Caco-2 (cell line): ENCODE results near the gene ST3GAL3. TPM values are rescaled to one million over a fixed set of nuclear protein-coding genes. Genes with fewer than 3 reads are reported as not detected.

Experiments
- BruUV-seq: library from RNA; stranded (reverse); fragments of 400-500 nt; replicated peaks from 2 replicates; lab custom pipeline; 2021; lab: Mats Ljungman, UMichigan
- CTCF ChIA-PET: fragments of 300-600 bp; sonication (Branson Sonifier 250); formaldehyde crosslinking; loops from one replicate; lab custom pipeline; 2022; ENCODE audit warnings: antibody characterized with exemption; lab: Charles Lee
- POLR2A ChIA-PET: fragments of 300-600 bp; sonication (Branson Sonifier 250); formaldehyde crosslinking; loops from one replicate; lab custom pipeline; 2022; ENCODE audit warnings: antibody characterized with exemption; lab: Charles Lee
- DNase-seq, 2 experiments: peaks; one replicate each; pipeline versions ENCODE4 v3.0.0 to v3.0.0-alpha.2; 2020 to 2022
- H3K27me3 ChIP-seq: replicated peaks from 2 replicates; pipeline ENCODE4 v1.6.0; 2011; ENCODE audit warnings: low read length; ENCODE audit not compliant: control insufficient read depth, insufficient read depth
- H3K36me3 ChIP-seq: 2 replicates; pipeline ENCODE4 v1.5.1; 2011; ENCODE audit warnings: low read length; ENCODE audit not compliant: control insufficient read depth, insufficient read depth
- H3K4me1 ChIP-seq: fragments of 250-450 bp; sonication (Bioruptor Pico); 2 replicates; pipeline ENCODE4 v1.5.1; 2020; ENCODE audit warnings: mild to moderate bottlenecking
- H3K4me3 ChIP-seq: 2 replicates; pipeline ENCODE4 v1.5.1; 2011; ENCODE audit warnings: low read depth, mild to moderate bottlenecking, control low read depth, low read length
- H3K9me3 ChIP-seq: fragments of 250-450 bp; sonication (Bioruptor Pico); 2 replicates; pipeline ENCODE4 v1.5.1; 2020; ENCODE audit warnings: mild to moderate bottlenecking, moderate library complexity
- H3K27ac Mint-ChIP-seq: one replicate; pipeline ENCODE4 v1.8.0; 2022; ENCODE audit warnings: mixed read lengths; ENCODE audit not compliant: unreplicated experiment
- H3K27me3 Mint-ChIP-seq: one replicate; pipeline ENCODE4 v1.8.0; 2022; ENCODE audit warnings: mixed read lengths; ENCODE audit not compliant: insufficient read depth, unreplicated experiment
- H3K36me3 Mint-ChIP-seq: one replicate; pipeline ENCODE4 v1.8.0; 2022; ENCODE audit warnings: mild to moderate bottlenecking, mixed read lengths; ENCODE audit not compliant: insufficient read depth, unreplicated experiment
- H3K4me1 Mint-ChIP-seq: one replicate; pipeline ENCODE4 v1.8.0; 2022; ENCODE audit warnings: low read depth, mixed read lengths; ENCODE audit not compliant: unreplicated experiment
- H3K4me3 Mint-ChIP-seq: one replicate; pipeline ENCODE4 v1.8.0; 2022; ENCODE audit warnings: mild to moderate bottlenecking, moderate library complexity, mixed read lengths; ENCODE audit not compliant: unreplicated experiment
- H3K9me3 Mint-ChIP-seq: one replicate; pipeline ENCODE4 v1.8.0; 2022; ENCODE audit warnings: mixed read lengths; ENCODE audit not compliant: unreplicated experiment
- intact Hi-C: fragments of 100-400 bp; cut with micrococcal nuclease; formaldehyde crosslinking; loops from one replicate; pipeline ENCODE4 v1.10.0; 2022; ENCODE audit not compliant: unreplicated experiment
- total RNA-seq: library from RNA; stranded (reverse); gene quantifications from 2 replicates; pipeline ENCODE4 v1.2.3, GENCODE V29; 2022
- TF ChIP-seq, protein P1 (sequence below), 2 experiments: fragments of 200-600 bp in 1 of 2; IDR thresholded peaks; 1 replicate in 1 of 2; 2 replicates in 1 of 2; pipeline versions ENCODE4 v1.5.1 to v1.8.0; 2011 to 2022; ENCODE audit warnings: antibody characterized with exemption in 1 of 2, control low read depth in 1 of 2, inconsistent platforms in 1 of 2, low read depth in 1 of 2, low read length in 1 of 2, mild to moderate bottlenecking in 1 of 2, moderate library complexity in 1 of 2; ENCODE audit not compliant: insufficient read depth in 1 of 2, severe bottlenecking in 1 of 2, unreplicated experiment in 1 of 2

ST3GAL3 gene
- total RNA-seq, 1 experiment from 2014 or later = 5.6 TPM

DNA sequence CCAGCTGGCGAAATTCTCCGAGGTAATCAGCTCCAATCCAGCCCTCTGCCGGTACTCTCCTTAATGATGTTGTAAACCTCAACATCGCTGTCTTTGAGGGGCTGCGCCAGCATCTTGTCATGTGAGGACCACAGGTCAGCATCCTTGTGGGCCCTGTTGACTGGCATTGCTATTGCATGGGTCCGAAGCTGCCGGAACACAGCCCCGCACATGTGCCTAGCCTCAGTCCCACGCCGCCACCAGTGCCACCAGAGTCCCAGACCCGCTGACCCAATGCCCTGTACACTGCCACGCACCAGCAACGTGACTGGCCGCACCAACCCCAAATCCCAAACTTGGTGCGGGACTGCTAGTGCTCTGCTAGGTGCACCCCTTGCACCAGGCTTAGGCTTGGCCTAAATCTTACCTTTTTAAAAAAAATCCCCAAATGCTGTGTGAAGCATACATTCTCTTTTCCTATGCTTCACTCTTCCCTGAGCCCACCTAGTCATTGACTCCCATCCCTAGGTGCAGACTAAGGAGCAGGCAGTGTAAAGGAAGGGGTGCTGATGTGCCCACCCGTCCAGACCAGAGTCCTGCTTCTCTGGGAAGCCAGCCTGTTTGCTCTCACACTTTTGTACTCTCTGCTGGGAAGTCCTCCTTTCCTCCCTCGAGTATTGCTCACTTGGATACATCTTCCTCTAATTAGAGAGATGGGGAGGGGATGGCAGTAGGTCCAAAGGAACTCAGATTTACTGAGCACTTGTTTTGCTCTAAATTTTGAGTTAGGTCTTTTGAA is 144.4 kb downstream of the ST3GAL3 start:
- Mint-ChIP-seq H3K36me3 (no peaks in the 10 kb centered on the region), H3K9me3 (no peaks in the 10 kb centered on the region), H3K27ac (no peak overlapping the region), H3K27me3 (no peaks in the 10 kb centered on the region), H3K4me3 (no peak overlapping the region), H3K4me1 (no peaks in the 10 kb centered on the region)
- Histone ChIP-seq H3K27me3 (no peaks in the 10 kb centered on the region), H3K4me3 (no peak overlapping the region), H3K36me3 (no peaks in the 10 kb centered on the region), H3K9me3 (no peaks in the 10 kb centered on the region), H3K4me1 (no peaks in the 10 kb centered on the region)
- CTCF ChIA-PET = no interaction called here
- no TSS peak for BruUV-seq
- TF ChIP-seq, protein P1, sequence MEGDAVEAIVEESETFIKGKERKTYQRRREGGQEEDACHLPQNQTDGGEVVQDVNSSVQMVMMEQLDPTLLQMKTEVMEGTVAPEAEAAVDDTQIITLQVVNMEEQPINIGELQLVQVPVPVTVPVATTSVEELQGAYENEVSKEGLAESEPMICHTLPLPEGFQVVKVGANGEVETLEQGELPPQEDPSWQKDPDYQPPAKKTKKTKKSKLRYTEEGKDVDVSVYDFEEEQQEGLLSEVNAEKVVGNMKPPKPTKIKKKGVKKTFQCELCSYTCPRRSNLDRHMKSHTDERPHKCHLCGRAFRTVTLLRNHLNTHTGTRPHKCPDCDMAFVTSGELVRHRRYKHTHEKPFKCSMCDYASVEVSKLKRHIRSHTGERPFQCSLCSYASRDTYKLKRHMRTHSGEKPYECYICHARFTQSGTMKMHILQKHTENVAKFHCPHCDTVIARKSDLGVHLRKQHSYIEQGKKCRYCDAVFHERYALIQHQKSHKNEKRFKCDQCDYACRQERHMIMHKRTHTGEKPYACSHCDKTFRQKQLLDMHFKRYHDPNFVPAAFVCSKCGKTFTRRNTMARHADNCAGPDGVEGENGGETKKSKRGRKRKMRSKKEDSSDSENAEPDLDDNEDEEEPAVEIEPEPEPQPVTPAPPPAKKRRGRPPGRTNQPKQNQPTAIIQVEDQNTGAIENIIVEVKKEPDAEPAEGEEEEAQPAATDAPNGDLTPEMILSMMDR (IDR thresholded peaks at IDR 0.05; ENCODE audit: insufficient read depth in 1 of 2, low read depth in 1 of 2, low read length in 1 of 2, severe bottlenecking in 1 of 2, unreplicated experiment in 1 of 2) = no peak
- POLR2A ChIA-PET = no interaction called here
- intact Hi-C loops = no loop called here
- no peak for DNase-seq

DNA sequence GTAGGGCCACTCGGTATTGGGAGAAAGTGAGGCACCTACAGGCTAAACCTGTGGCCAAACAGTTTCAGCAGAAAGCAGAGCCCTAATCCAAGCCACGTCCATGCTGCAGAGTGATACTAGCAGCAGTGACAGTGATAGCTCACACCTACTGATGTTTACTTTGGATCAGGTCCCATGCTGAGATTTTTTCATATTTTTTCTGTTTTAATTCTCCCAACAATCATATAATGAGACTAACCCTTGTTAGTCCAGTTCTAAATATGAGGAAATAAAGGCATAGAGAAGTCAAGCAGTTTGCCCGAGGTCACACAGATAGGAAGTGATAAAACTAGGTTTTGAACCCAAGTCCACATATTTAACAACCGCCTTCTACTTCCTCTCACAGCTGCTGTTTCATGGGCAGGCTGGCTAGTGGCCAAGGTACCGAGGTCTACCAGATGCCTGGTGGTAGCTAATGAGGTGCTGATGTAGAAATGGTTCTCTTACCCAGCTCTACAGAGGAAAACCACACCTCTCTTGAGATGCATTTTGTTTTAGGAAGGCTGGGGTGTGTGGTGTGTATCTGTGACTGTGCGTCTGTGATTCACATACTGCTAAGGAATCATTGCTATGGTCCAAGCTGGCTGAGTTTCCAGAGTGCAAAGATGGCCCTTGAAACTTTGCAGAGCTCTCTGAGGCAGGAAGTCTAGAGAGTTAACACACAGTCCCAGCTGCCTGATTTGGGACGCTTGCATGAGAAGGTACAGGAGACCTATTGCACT is 146.0 kb downstream of the ST3GAL3 start:
- Histone ChIP-seq H3K36me3 (no peaks in the 10 kb centered on the region), H3K4me3 (no peak overlapping the region), H3K4me1 (no peaks in the 10 kb centered on the region), H3K27me3 (no peaks in the 10 kb centered on the region), H3K9me3 (no peaks in the 10 kb centered on the region)
- Mint-ChIP-seq H3K9me3 (no peaks in the 10 kb centered on the region), H3K36me3 (no peaks in the 10 kb centered on the region), H3K4me3 (no peak overlapping the region), H3K4me1 (no peaks in the 10 kb centered on the region), H3K27me3 (no peaks in the 10 kb centered on the region), H3K27ac (no peak overlapping the region)
- intact Hi-C loops = no loop called here
- POLR2A ChIA-PET = no interaction called here
- TF ChIP-seq, protein P1 (IDR thresholded peaks at IDR 0.05; ENCODE audit: insufficient read depth in 1 of 2, low read depth in 1 of 2, low read length in 1 of 2, severe bottlenecking in 1 of 2, unreplicated experiment in 1 of 2) = no peak
- DNase-seq = no peak
- no TSS peak for BruUV-seq
- CTCF ChIA-PET = no interaction called here

DNA sequence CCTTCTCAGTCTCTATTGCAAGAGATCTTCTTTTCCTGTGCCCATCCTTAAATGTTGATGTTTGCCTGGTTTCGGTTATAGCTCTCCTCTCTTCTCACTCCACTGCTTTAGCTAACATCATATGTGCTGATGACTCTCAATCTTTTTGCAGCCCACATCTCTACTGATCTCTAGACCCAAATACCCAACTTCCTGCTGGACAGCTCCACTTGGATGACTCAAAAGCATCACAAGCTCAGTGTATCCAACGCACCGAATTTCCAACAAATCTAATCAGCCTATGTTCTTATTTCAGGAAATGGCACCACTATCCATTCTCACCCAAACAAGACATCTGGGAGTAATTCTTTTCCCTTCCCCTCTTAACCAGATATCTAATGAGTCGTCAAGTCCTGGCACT is 147.1 kb downstream of the ST3GAL3 start:
- no peak overlapping the region for H3K4me3 Mint-ChIP-seq
- no peaks in the 10 kb centered on the region for H3K36me3 Mint-ChIP-seq
- no peaks in the 10 kb centered on the region for H3K27me3 Mint-ChIP-seq
- no peaks in the 10 kb centered on the region for H3K4me1 ChIP-seq
- intact Hi-C loops = no loop called here
- ChIA-PET POLR2A (no interaction called here), CTCF (no interaction called here)
- TF ChIP-seq, protein P1 (IDR thresholded peaks at IDR 0.05; ENCODE audit: insufficient read depth in 1 of 2, low read depth in 1 of 2, low read length in 1 of 2, severe bottlenecking in 1 of 2, unreplicated experiment in 1 of 2) = no peak
- H3K27me3 ChIP-seq = no peaks in the 10 kb centered on the region
- no peak overlapping the region for H3K4me3 ChIP-seq
- H3K9me3 ChIP-seq = no peaks in the 10 kb centered on the region
- H3K27ac Mint-ChIP-seq = no peak overlapping the region
- H3K36me3 ChIP-seq = no peaks in the 10 kb centered on the region
- H3K4me1 Mint-ChIP-seq = no peaks in the 10 kb centered on the region
- BruUV-seq = no TSS peak
- no peaks in the 10 kb centered on the region for H3K9me3 Mint-ChIP-seq
- DNase-seq = no peak
